GM18951 (cell line): Measurements from ENCODE around the gene TCF4.

Experiments
- POLR2A ChIP-seq: IDR thresholded peaks from 4 replicates; pipeline ENCODE4 v1.6.1; 2011; ENCODE audit warnings: mild to moderate bottlenecking; ENCODE audit not compliant: insufficient read length, insufficient read depth; ENCODE audit errors: extremely low read depth
- in situ Hi-C: fragments of 300-500 bp; cut with MboI; formaldehyde crosslinking; loops from one replicate; pipeline ENCODE4 v1.12.0; 2022; ENCODE audit warnings: low sequenced_read_pairs, mixed read lengths, inconsistent platforms; ENCODE audit not compliant: unreplicated experiment

Gene TCF4

DNA sequence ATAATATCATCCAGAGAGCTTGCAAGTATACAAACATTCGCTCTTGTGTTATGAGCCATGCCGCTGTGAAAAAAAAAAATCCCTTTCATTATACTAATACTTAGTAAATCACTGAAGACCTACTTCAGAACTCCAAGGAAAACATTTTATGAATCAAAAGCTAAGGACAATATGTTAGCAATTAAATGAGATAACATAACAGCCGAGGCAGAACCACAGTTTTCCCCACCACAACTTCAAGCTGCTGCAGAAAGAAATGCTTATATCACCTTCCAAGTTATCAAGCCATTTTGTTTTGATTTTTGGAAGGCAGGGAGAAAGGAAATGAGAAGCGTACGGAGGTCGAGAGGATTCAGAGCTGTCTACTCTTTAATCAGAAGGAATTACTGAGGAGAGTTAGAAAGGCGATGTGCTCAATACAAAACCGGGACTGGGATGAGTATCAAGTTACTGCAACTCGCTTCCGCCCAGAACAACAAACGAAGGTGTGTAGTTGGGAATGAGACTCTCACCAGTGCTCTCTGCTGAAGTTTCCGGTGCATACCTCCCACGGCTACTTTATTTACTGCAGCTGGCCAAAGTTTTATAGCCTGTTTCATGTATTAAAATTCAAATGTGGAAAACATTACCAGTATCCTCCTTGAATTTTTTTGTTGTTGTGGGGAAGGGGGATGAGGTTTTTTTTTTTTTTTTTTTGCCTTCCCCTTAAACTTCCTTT is 336.6 kb downstream of the TCF4 start:
- no peak for TF ChIP-seq POLR2A
- in situ Hi-C loops = no loop called here

DNA sequence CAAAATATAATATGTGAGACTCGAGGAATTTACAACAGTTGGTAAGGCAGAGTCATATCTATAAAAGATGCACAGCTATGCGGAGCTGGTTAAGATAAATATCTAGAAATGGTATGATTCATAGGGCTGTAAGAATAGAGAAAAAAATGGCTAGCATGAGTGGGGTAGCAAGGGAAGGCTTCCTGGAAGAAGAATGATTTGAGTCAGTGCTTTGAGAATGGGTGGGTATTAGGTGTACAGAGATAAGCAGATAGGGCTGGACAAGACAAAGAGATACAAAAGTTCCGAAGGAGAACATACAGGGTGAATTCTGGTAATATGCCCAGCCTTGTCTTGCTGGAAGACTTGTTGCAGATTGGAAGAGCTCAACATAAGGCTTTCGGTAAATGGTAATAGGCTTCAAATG is 337.2 kb downstream of the TCF4 start:
- no peak for TF ChIP-seq POLR2A
- in situ Hi-C loops = no loop called here

DNA sequence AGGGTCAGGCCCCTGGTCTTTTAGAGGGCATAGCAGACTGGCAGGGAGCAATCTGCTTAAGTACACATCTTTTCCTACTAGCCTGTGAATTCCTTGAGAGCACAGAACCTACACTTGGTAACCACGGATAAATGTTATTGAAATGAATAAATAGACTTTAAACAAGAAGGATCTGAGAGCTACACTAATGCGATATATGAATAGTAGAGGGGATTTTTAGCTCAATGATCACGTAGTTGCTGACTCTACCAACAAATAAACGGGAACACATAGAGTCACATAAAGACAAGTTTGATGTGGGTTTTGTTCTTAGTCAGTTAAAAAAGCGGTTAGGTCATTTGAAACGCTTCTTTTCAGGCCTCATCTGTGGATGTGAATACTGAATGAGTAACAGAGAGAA is 338.4 kb downstream of the TCF4 start:
- TF ChIP-seq POLR2A = no peak
- in situ Hi-C loops = loop anchor here (10.0 kb wide), 1 partner anchor 65 kb away; no protein-coding TSS in a partner anchor

DNA sequence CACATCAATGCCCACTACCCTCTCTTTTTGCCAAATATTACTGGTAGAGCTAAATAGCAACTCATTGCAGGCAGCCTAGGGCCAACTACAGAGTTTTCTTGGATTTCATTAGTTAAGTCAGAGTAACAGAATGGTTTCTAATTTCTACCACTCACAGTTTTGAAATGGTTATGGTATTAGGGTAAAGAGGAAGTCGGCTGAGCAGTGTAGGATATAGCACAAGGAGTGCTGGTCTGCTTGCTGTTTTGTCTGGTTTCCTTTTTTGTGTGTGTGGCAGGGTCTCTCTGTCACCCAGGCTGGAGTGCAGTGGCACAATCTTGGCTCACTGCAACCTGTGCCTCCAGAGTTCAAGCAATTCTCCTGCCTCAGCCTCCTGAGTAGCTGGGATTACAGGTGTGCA is 339.5 kb downstream of the TCF4 start:
- no peak for TF ChIP-seq POLR2A
- in situ Hi-C loops = loop anchor here (10.0 kb wide), 1 partner anchor 66 kb away; no protein-coding TSS in a partner anchor

DNA sequence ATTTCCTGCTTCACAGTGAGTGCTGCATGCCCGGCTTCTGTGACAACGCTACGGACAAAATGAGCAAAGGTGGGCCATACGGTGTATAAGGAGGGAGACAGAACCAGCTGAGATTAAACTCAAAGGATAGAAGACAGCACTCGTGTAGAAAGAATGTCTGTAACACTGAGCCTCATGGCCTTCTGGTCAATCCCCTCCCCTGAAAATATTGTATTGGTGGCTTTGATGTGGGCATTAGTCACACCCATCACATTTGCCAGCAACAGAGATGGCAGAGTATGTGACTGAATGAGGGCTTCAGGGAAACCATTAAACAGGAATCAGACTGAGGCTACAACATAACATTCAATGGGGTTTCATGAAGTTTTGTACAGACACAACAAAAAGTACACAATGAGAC is 341.0 kb downstream of the TCF4 start:
- in situ Hi-C loops = loop anchor here (10.0 kb wide), 1 partner anchor 68 kb away; no protein-coding TSS in a partner anchor
- no peak for TF ChIP-seq POLR2A

DNA sequence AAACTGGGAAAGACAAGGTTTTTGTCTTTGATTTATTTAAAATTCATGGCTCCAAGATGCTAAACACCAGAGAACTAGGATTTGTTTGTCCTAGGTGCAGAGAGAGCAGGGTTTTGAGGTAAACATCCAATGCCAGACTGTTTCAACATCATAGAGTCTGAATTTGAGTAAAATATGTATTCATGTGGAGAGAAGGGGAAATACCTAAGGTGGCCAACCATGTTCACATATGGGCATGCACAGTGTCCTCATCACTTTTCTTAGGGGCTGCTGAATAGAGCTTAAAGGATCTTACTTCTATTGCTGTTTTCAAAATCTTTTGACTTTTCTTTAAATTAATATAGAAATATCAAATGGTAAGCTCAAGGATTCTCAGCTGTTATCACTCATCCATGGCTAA is 341.7 kb downstream of the TCF4 start:
- in situ Hi-C loops = loop anchor here (10.0 kb wide), 1 partner anchor 69 kb away; no protein-coding TSS in a partner anchor
- TF ChIP-seq POLR2A = no peak

DNA sequence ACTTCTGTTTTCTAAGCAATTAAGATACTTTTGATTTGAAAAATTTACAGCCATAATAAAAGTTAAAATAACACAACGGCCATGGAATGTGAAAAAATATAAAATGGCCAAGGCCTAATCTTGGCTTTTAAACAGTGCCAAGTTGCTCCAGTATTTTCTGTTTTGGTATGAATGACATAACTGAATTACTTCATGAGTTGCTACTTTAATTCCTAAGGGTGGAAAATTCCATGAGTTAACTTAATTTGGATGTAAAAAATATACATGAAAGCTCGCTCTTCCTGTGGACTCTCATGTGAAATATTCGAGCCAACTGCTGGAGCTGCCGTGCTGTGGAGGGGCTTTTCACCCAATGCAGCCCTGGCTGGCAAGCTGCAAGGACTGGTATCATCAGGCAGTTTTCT is 342.8 kb downstream of the TCF4 start:
- no peak for TF ChIP-seq POLR2A
- in situ Hi-C loops = loop anchor here (10.0 kb wide), 1 partner anchor 70 kb away; no protein-coding TSS in a partner anchor

DNA sequence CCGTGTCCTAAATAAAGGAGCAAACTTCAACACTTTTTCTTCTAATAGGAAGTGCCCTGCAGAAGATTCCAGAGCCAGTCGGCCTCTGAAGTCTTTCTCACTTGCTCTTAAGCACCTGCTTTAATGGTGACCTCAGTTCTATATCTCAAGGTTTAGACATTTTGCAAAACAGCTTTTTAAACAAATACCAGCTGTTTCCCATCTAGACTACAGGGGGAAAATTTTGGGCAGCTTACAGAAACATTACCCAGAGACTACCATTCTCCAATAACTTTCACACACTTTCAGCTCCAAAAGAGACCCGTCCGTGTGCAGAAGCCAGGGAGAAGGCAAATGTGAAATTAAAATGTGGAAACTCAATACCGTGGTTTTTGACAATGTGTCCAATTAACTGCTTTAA is 343.4 kb downstream of the TCF4 start:
- in situ Hi-C loops = loop anchor here (10.0 kb wide), 1 partner anchor 70 kb away; no protein-coding TSS in a partner anchor
- no peak for TF ChIP-seq POLR2A

DNA sequence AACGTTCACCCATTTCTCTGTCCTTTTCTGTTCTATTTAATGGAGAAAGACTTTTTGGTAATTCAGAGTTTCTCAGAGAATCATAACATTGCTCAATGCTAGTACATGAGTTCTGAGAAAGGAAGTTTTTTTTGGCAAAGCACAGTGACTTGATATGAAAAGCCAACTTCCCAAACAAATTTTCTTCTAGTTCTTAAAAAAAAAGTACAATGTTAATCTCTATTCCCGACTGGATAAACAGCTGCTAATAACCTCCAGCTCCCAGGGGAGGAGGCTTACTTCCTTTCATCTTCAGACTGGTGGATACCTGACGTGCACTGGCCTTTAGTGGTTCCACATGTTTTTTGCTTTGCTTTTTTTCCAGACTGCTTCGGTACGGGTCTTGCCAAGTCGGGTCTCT is 344.1 kb downstream of the TCF4 start:
- in situ Hi-C loops = loop anchor here (10.0 kb wide), 1 partner anchor 71 kb away; no protein-coding TSS in a partner anchor
- no peak for TF ChIP-seq POLR2A

DNA sequence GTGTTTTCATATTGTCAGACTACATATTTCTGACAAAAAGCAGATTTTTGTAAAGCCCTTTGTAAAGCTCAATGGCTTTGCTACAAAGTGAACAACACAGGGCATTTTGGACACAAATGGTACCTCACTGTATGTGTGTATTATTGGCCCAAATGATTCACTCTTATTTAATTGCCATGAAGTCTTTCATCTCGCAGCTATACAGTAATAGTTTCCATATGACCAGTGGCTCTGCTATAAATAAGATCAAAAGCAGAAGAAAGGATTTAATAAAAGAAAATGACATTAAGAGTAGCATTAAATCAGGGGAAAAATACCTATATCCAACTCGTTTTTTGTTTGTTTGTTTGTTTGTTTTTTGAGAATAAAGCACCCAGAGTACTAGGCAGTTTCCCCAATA is 344.7 kb downstream of the TCF4 start:
- in situ Hi-C loops = loop anchor here (10.0 kb wide), 1 partner anchor 72 kb away; no protein-coding TSS in a partner anchor
- TF ChIP-seq POLR2A = no peak

DNA sequence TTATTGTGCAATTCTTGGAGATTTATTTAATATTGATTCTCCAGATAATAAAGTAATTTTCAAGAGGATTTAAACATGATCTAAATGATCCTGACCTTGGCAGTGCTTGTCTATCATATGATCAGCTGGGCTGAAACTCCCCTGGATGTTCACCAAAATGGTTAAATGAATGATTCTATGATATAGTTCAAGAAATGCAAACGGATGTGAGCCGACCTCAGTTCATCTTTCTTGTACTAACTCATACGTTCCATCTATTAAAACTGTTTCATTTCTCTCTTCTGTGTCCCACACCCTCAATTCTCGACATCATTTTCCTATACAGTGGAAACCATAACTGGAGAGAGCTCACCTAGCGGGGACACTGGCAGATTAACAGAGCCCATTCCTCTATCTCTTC is 347.0 kb downstream of the TCF4 start:
- in situ Hi-C loops = loop anchor here (10.0 kb wide), 1 partner anchor 74 kb away; no protein-coding TSS in a partner anchor
- TF ChIP-seq POLR2A = no peak

DNA sequence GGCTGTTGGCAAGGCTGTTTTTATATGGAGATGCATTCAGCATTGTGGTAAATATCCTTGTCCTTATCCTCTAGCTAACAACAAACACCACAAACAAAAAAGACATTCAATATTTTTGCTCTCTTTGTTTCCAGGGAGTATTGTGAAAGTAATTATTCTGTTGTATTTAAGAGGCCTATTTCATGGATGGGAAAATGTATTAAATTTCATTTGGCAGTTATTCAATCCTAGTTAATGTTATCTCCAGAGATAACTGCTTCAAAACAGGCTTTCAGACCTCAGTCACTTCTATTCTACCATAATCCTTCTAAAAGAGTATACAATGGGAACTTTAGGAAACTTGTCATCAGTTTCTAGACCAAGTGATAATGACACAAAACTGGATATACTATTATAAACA is 348.3 kb downstream of the TCF4 start:
- in situ Hi-C loops = loop anchor here (10.0 kb wide), 1 partner anchor 75 kb away; no protein-coding TSS in a partner anchor
- no peak for TF ChIP-seq POLR2A

DNA sequence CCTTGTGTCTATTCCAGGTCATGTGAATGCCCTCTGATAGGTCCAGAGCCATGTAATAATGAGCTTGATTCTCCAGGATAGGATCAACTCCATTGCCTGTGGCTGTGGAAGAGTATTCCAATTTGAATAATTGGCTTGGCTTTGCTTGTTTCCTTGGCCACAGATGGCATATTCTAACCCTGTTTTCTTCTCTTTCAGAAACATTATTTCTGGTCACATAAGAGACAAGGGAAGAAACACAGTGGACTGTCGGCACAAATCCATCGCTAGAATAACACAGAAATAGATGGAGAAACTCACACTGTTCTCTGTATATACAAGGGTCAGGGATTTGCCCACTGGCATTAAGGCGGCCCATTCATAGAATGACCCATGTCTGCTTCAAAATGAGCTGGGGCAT is 350.3 kb downstream of the TCF4 start:
- in situ Hi-C loops = no loop called here
- no peak for TF ChIP-seq POLR2A
